ENCODE data around the gene ABL1. TPM values are rescaled to one million over a fixed set of nuclear protein-coding genes. Genes with fewer than 3 reads are reported as not detected.

Gene ABL1
- total and polyA plus RNA-seq, 10 donors = 9.7 to 76.7 (median 42.2) TPM

GRCh38 chr9:130931508-130932254 is 96.6 kb downstream of the ABL1 start:
- intact Hi-C loops (cut with DNase I; ENCODE audit: low total_unique reads) = no loop called here
- Histone ChIP-seq H3K9me3 (no peaks in the 10 kb centered on the region), H3K27ac (no peak overlapping the region), H3K27me3 (replicated peaks in 1 of 7) (peaks cover 0 to 80% (median 43%) of the 10 kb centered on the region in 7 donors), H3K4me3 (no peak overlapping the region), H3K36me3 (no peaks in the 10 kb centered on the region), H3K4me1 (peaks cover 0 to 23% (median 4%) of the 10 kb centered on the region in 6 donors)
- WGBS, 5 donors = 61 to 65% (median 63%) methylated on average over 20 of the region's 20 CpGs
- no peak for DNase-seq
- TF ChIP-seq POLR2AphosphoS5 (IDR thresholded peaks at IDR 0.05) = peak in 1 of 3 donors; percentile 40
- TF ChIP-seq CTCF (IDR thresholded peaks at IDR 0.05 in 8 of 11, conservative IDR thresholded peaks at IDR 0.05 in 3 of 11) = no peak
- no peak for TF ChIP-seq POLR2A (IDR thresholded peaks at IDR 0.05)

- no peak for DNase-seq
- peaks cover 0 to 88% (median 51%) of the 10 kb centered on the region in 7 donors for H3K27me3 ChIP-seq (replicated peaks in 1 of 7)
Observed at GRCh38 chr9:130932255-130933079, 97.4 kb downstream of the ABL1 start.

GRCh38 chr9:130933114-130934046 is 98.3 kb downstream of the ABL1 start:
- H3K4me3 ChIP-seq = no peak overlapping the region
- no peak overlapping the region for H3K27ac ChIP-seq
- peaks cover 5 to 32% (median 14%) of the 10 kb centered on the region in 6 donors for H3K4me1 ChIP-seq
- DNase-seq = no peak
- 26 to 37% (median 31%) methylated on average over 14 to 26 of the region's 26 CpGs for WGBS, 5 donors
- no peaks in the 10 kb centered on the region for H3K36me3 ChIP-seq
- no peaks in the 10 kb centered on the region for H3K9me3 ChIP-seq
- no peak for TF ChIP-seq CTCF (IDR thresholded peaks at IDR 0.05 in 8 of 11, conservative IDR thresholded peaks at IDR 0.05 in 3 of 11)
- no peak for TF ChIP-seq POLR2AphosphoS5 (IDR thresholded peaks at IDR 0.05)
- TF ChIP-seq POLR2A (IDR thresholded peaks at IDR 0.05) = no peak
- intact Hi-C loops (cut with DNase I; ENCODE audit: low total_unique reads) = no loop called here
- peaks cover 4 to 95% (median 60%) of the 10 kb centered on the region in 7 donors for H3K27me3 ChIP-seq (replicated peaks in 1 of 7)

More at GRCh38 chr9:130932255-130933079, 97.4 kb downstream of the ABL1 start:
- Histone ChIP-seq H3K36me3 (no peaks in the 10 kb centered on the region), H3K9me3 (no peaks in the 10 kb centered on the region), H3K27ac (no peak overlapping the region), H3K4me1 (peaks cover 0 to 23% (median 5%) of the 10 kb centered on the region in 6 donors), H3K4me3 (no peak overlapping the region)
- 50 to 58% (median 53%) methylated on average over 19 to 21 of the region's 21 CpGs for WGBS, 5 donors
- intact Hi-C loops (cut with DNase I; ENCODE audit: low total_unique reads) = no loop called here
- TF ChIP-seq POLR2A (IDR thresholded peaks at IDR 0.05) (no peak), POLR2AphosphoS5 (IDR thresholded peaks at IDR 0.05) (no peak), CTCF (IDR thresholded peaks at IDR 0.05 in 8 of 11, conservative IDR thresholded peaks at IDR 0.05 in 3 of 11) (no peak)
